ENCODE results near the gene SAMD3.
"Not testable (repeated sequence)": the region's sequence is repeated elsewhere in the genome, so short reads cannot be mapped to it uniquely, and the experiment has no call there.

Gene SAMD3

GRCh38 chr6:130244728-130245127 lies 22.0 kb upstream of the SAMD3 start:
- Histone ChIP-seq H3K27me3 (ENCODE audit: low read depth, low read length) (no peaks in the 10 kb centered on the region), H3K9me3 (ENCODE audit: control insufficient read depth in 1 of 2, low read length in 2 of 2) (no peaks in the 10 kb centered on the region), H3K4me1 (ENCODE audit: control insufficient read depth in 1 of 2, insufficient read depth in 2 of 2, low read length in 2 of 2) (no peaks in the 10 kb centered on the region), H3K27ac (ENCODE audit: low read length) (no peak overlapping the region), H3K36me3 (ENCODE audit: control insufficient read depth in 1 of 2, insufficient read depth in 2 of 2, low read length in 2 of 2) (no peaks in the 10 kb centered on the region), H3K4me3 (ENCODE audit: low read depth in 1 of 2, low read length in 2 of 2) (no peak overlapping the region)

GRCh38 chr6:130240232-130240631 lies 17.5 kb upstream of the SAMD3 start:
- H3K36me3 ChIP-seq (ENCODE audit: control insufficient read depth in 1 of 2, insufficient read depth in 2 of 2, low read length in 2 of 2), result no peaks in the 10 kb centered on the region
- no peak overlapping the region for H3K4me3 ChIP-seq (ENCODE audit: low read depth in 1 of 2, low read length in 2 of 2)
- H3K9me3 ChIP-seq (ENCODE audit: control insufficient read depth in 1 of 2, low read length in 2 of 2), result no peaks in the 10 kb centered on the region
- no peaks in the 10 kb centered on the region for H3K4me1 ChIP-seq (ENCODE audit: control insufficient read depth in 1 of 2, insufficient read depth in 2 of 2, low read length in 2 of 2)
- no peaks in the 10 kb centered on the region for H3K27me3 ChIP-seq (ENCODE audit: low read depth, low read length)
- no peak overlapping the region for H3K27ac ChIP-seq (ENCODE audit: low read length)

GRCh38 chr6:130239755-130240154 lies 17.0 kb upstream of the SAMD3 start:
- H3K27ac ChIP-seq (ENCODE audit: low read length), result no peak overlapping the region
- H3K36me3 ChIP-seq (ENCODE audit: control insufficient read depth in 1 of 2, insufficient read depth in 2 of 2, low read length in 2 of 2), result no peaks in the 10 kb centered on the region

GRCh38 chr6:130233330-130233729 lies 10.6 kb upstream of the SAMD3 start:
- Histone ChIP-seq H3K4me3 (ENCODE audit: low read depth in 1 of 2, low read length in 2 of 2) (no peak overlapping the region), H3K27me3 (ENCODE audit: low read depth, low read length) (no peaks in the 10 kb centered on the region), H3K36me3 (ENCODE audit: control insufficient read depth in 1 of 2, insufficient read depth in 2 of 2, low read length in 2 of 2) (no peaks in the 10 kb centered on the region), H3K4me1 (ENCODE audit: control insufficient read depth in 1 of 2, insufficient read depth in 2 of 2, low read length in 2 of 2) (no peaks in the 10 kb centered on the region), H3K27ac (ENCODE audit: low read length) (no peak overlapping the region), H3K9me3 (ENCODE audit: control insufficient read depth in 1 of 2, low read length in 2 of 2) (no peaks in the 10 kb centered on the region)

More at GRCh38 chr6:130239755-130240154, 17.0 kb upstream of the SAMD3 start:
- Histone ChIP-seq H3K4me1 (ENCODE audit: control insufficient read depth in 1 of 2, insufficient read depth in 2 of 2, low read length in 2 of 2) (no peaks in the 10 kb centered on the region), H3K9me3 (ENCODE audit: control insufficient read depth in 1 of 2, low read length in 2 of 2) (no peaks in the 10 kb centered on the region), H3K4me3 (ENCODE audit: low read depth in 1 of 2, low read length in 2 of 2) (no peak overlapping the region), H3K27me3 (ENCODE audit: low read depth, low read length) (no peaks in the 10 kb centered on the region)

- not testable (repeated sequence) for H3K27me3 ChIP-seq (ENCODE audit: low read depth, low read length); H3K27ac ChIP-seq (ENCODE audit: low read length); H3K4me3 ChIP-seq (ENCODE audit: low read depth in 1 of 2, low read length in 2 of 2); H3K4me1 ChIP-seq (ENCODE audit: control insufficient read depth in 1 of 2, insufficient read depth in 2 of 2, low read length in 2 of 2); H3K36me3 ChIP-seq (ENCODE audit: control insufficient read depth in 1 of 2, insufficient read depth in 2 of 2, low read length in 2 of 2); H3K9me3 ChIP-seq (ENCODE audit: control insufficient read depth in 1 of 2, low read length in 2 of 2)
Observed at GRCh38 chr6:130230531-130230930, 7.8 kb upstream of the SAMD3 start.

GRCh38 chr6:130229645-130230044 lies 6.9 kb upstream of the SAMD3 start:
- no peaks in the 10 kb centered on the region for H3K36me3 ChIP-seq (ENCODE audit: control insufficient read depth in 1 of 2, insufficient read depth in 2 of 2, low read length in 2 of 2)
- H3K27ac ChIP-seq (ENCODE audit: low read length), result no peak overlapping the region
- H3K4me1 ChIP-seq (ENCODE audit: control insufficient read depth in 1 of 2, insufficient read depth in 2 of 2, low read length in 2 of 2), result no peaks in the 10 kb centered on the region
- no peak overlapping the region for H3K4me3 ChIP-seq (ENCODE audit: low read depth in 1 of 2, low read length in 2 of 2)
- no peaks in the 10 kb centered on the region for H3K27me3 ChIP-seq (ENCODE audit: low read depth, low read length)
- H3K9me3 ChIP-seq (ENCODE audit: control insufficient read depth in 1 of 2, low read length in 2 of 2), result no peaks in the 10 kb centered on the region

GRCh38 chr6:130223508-130223907 lies 757 bp upstream of the SAMD3 start:
- no peaks in the 10 kb centered on the region for H3K27me3 ChIP-seq (ENCODE audit: low read depth, low read length)
- no peak overlapping the region for H3K4me3 ChIP-seq (ENCODE audit: low read depth in 1 of 2, low read length in 2 of 2)
- no peaks in the 10 kb centered on the region for H3K36me3 ChIP-seq (ENCODE audit: control insufficient read depth in 1 of 2, insufficient read depth in 2 of 2, low read length in 2 of 2)
- no peak overlapping the region for H3K27ac ChIP-seq (ENCODE audit: low read length)
- H3K4me1 ChIP-seq (ENCODE audit: control insufficient read depth in 1 of 2, insufficient read depth in 2 of 2, low read length in 2 of 2), result no peaks in the 10 kb centered on the region
- H3K9me3 ChIP-seq (ENCODE audit: control insufficient read depth in 1 of 2, low read length in 2 of 2), result no peaks in the 10 kb centered on the region

- no peaks in the 10 kb centered on the region for H3K27me3 ChIP-seq (ENCODE audit: low read depth, low read length)
- H3K4me1 ChIP-seq (ENCODE audit: control insufficient read depth in 1 of 2, insufficient read depth in 2 of 2, low read length in 2 of 2), result no peaks in the 10 kb centered on the region
- H3K27ac ChIP-seq (ENCODE audit: low read length), result no peak overlapping the region
- H3K4me3 ChIP-seq (ENCODE audit: low read depth in 1 of 2, low read length in 2 of 2), result no peak overlapping the region
- H3K36me3 ChIP-seq (ENCODE audit: control insufficient read depth in 1 of 2, insufficient read depth in 2 of 2, low read length in 2 of 2), result no peaks in the 10 kb centered on the region
- H3K9me3 ChIP-seq (ENCODE audit: control insufficient read depth in 1 of 2, low read length in 2 of 2), result no peaks in the 10 kb centered on the region
Observed at GRCh38 chr6:130218134-130218533, 4.6 kb downstream of the SAMD3 start.

GRCh38 chr6:130216620-130217019 lies 6.1 kb downstream of the SAMD3 start:
- Histone ChIP-seq H3K27ac (ENCODE audit: low read length) (no peak overlapping the region), H3K9me3 (ENCODE audit: control insufficient read depth in 1 of 2, low read length in 2 of 2) (no peaks in the 10 kb centered on the region), H3K4me3 (ENCODE audit: low read depth in 1 of 2, low read length in 2 of 2) (no peak overlapping the region), H3K27me3 (ENCODE audit: low read depth, low read length) (no peaks in the 10 kb centered on the region), H3K36me3 (ENCODE audit: control insufficient read depth in 1 of 2, insufficient read depth in 2 of 2, low read length in 2 of 2) (no peaks in the 10 kb centered on the region), H3K4me1 (ENCODE audit: control insufficient read depth in 1 of 2, insufficient read depth in 2 of 2, low read length in 2 of 2) (no peaks in the 10 kb centered on the region)

GRCh38 chr6:130215526-130215925 lies 7.2 kb downstream of the SAMD3 start:
- no peak overlapping the region for H3K4me3 ChIP-seq (ENCODE audit: low read depth in 1 of 2, low read length in 2 of 2)
- no peaks in the 10 kb centered on the region for H3K9me3 ChIP-seq (ENCODE audit: control insufficient read depth in 1 of 2, low read length in 2 of 2)
- H3K27ac ChIP-seq (ENCODE audit: low read length), result no peak overlapping the region
- H3K36me3 ChIP-seq (ENCODE audit: control insufficient read depth in 1 of 2, insufficient read depth in 2 of 2, low read length in 2 of 2), result no peaks in the 10 kb centered on the region
- no peaks in the 10 kb centered on the region for H3K27me3 ChIP-seq (ENCODE audit: low read depth, low read length)
- H3K4me1 ChIP-seq (ENCODE audit: control insufficient read depth in 1 of 2, insufficient read depth in 2 of 2, low read length in 2 of 2), result no peaks in the 10 kb centered on the region

GRCh38 chr6:130212215-130212874 lies 10.4 kb downstream of the SAMD3 start:
- no peaks in the 10 kb centered on the region for H3K36me3 ChIP-seq (ENCODE audit: control insufficient read depth in 1 of 2, insufficient read depth in 2 of 2, low read length in 2 of 2)
- H3K27ac ChIP-seq (ENCODE audit: low read length), result no peak overlapping the region
- no peaks in the 10 kb centered on the region for H3K27me3 ChIP-seq (ENCODE audit: low read depth, low read length)
- H3K4me3 ChIP-seq (ENCODE audit: low read depth in 1 of 2, low read length in 2 of 2), result no peak overlapping the region
- no peaks in the 10 kb centered on the region for H3K9me3 ChIP-seq (ENCODE audit: control insufficient read depth in 1 of 2, low read length in 2 of 2)
- no peaks in the 10 kb centered on the region for H3K4me1 ChIP-seq (ENCODE audit: control insufficient read depth in 1 of 2, insufficient read depth in 2 of 2, low read length in 2 of 2)

- Histone ChIP-seq H3K4me3 (ENCODE audit: low read depth in 1 of 2, low read length in 2 of 2) (no peak overlapping the region), H3K4me1 (ENCODE audit: control insufficient read depth in 1 of 2, insufficient read depth in 2 of 2, low read length in 2 of 2) (no peaks in the 10 kb centered on the region), H3K36me3 (ENCODE audit: control insufficient read depth in 1 of 2, insufficient read depth in 2 of 2, low read length in 2 of 2) (no peaks in the 10 kb centered on the region), H3K27me3 (ENCODE audit: low read depth, low read length) (no peaks in the 10 kb centered on the region), H3K27ac (ENCODE audit: low read length) (no peak overlapping the region), H3K9me3 (ENCODE audit: control insufficient read depth in 1 of 2, low read length in 2 of 2) (no peaks in the 10 kb centered on the region)
Observed at GRCh38 chr6:130211691-130212090, 11.1 kb downstream of the SAMD3 start.

Measured in muscle layer of duodenum (tissue), 2 donors.